Nephron (organoid): ENCODE results near the gene KIF11.

Source experiments
- H3K27ac Mint-ChIP-seq, 3 experiments: 2 replicates each; pipeline ENCODE4 v1.8.0; 2020; ENCODE audit warnings: mixed read lengths in 3 of 3, mild to moderate bottlenecking in 2 of 3, moderate library complexity in 1 of 3
- H3K27me3 Mint-ChIP-seq: 2 replicates; pipeline ENCODE4 v1.8.0; 2021; ENCODE audit warnings: low read depth, mild to moderate bottlenecking, moderate library complexity, mixed read lengths
- H3K36me3 Mint-ChIP-seq: 2 replicates; pipeline ENCODE4 v1.8.0; 2020; ENCODE audit warnings: low read depth, mixed read lengths
- H3K4me1 Mint-ChIP-seq: 2 replicates; pipeline ENCODE4 v1.8.0; 2020; ENCODE audit warnings: mixed read lengths
- H3K4me3 Mint-ChIP-seq, 3 experiments: 2 replicates each; pipeline ENCODE4 v1.8.0; 2020; ENCODE audit warnings: mild to moderate bottlenecking in 3 of 3, mixed read lengths in 3 of 3, moderate library complexity in 2 of 3
- H3K9me3 Mint-ChIP-seq: 2 replicates; pipeline ENCODE4 v1.8.0; 2020; ENCODE audit warnings: mixed read lengths
- TF ChIP-seq, protein P1 (sequence below), 3 experiments: fragments of 200-600 bp; sonication (generic); IDR thresholded peaks; one replicate each; pipeline ENCODE4 v1.5.0; 2021; ENCODE audit warnings: antibody characterized with exemption in 3 of 3; ENCODE audit not compliant: unreplicated experiment in 3 of 3

Gene KIF11

DNA sequence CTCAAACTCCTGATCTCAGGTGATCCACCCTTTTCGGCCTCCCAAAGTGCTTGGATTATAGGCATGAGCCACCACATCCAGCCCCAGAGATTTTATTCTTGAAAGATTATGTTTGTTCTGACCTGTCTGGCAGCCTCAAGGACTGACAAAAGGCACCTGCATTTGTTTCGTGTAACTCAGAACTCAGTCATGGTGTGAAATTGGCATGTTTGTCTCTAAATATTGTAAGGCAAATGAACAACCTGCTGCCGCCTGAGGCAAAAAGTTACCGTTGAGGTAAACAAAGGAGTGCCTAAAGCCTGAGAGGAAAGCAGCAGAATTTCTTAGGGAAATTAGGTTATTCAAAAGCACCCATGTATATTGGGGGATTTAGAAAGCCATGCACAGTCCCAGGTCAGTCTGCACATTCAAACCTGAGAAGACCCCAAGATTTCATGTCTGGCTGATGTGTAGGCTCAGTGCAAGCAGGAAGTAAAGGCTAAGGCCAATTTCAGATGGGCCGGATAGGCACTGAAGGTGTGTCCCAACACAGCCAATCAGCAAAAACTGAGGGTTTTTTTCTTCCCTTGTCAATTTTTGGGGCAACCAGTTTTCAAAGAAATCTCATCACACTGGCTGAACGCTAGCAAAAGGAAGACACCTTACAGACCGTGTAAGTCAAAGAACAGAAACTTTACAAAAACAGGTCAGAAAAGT is 63.5 kb downstream of the KIF11 start:
- Mint-ChIP-seq H3K27ac (no peak overlapping the region), H3K36me3 (peaks cover 28% of the 10 kb centered on the region), H3K9me3 (peaks cover 12% of the 10 kb centered on the region), H3K4me3 (no peak overlapping the region), H3K27me3 (no peaks in the 10 kb centered on the region), H3K4me1 (no peaks in the 10 kb centered on the region)
- TF ChIP-seq, protein P1, sequence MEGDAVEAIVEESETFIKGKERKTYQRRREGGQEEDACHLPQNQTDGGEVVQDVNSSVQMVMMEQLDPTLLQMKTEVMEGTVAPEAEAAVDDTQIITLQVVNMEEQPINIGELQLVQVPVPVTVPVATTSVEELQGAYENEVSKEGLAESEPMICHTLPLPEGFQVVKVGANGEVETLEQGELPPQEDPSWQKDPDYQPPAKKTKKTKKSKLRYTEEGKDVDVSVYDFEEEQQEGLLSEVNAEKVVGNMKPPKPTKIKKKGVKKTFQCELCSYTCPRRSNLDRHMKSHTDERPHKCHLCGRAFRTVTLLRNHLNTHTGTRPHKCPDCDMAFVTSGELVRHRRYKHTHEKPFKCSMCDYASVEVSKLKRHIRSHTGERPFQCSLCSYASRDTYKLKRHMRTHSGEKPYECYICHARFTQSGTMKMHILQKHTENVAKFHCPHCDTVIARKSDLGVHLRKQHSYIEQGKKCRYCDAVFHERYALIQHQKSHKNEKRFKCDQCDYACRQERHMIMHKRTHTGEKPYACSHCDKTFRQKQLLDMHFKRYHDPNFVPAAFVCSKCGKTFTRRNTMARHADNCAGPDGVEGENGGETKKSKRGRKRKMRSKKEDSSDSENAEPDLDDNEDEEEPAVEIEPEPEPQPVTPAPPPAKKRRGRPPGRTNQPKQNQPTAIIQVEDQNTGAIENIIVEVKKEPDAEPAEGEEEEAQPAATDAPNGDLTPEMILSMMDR (IDR thresholded peaks at IDR 0.05; ENCODE audit: unreplicated experiment in 3 of 3), result no peak

GRCh38 chr10:92657024-92657423 is 64.1 kb downstream of the KIF11 start:
- Mint-ChIP-seq H3K9me3 (peaks cover 12% of the 10 kb centered on the region), H3K27me3 (no peaks in the 10 kb centered on the region), H3K4me3 (no peak overlapping the region), H3K27ac (no peak overlapping the region), H3K4me1 (no peaks in the 10 kb centered on the region), H3K36me3 (peaks cover 26% of the 10 kb centered on the region)
- TF ChIP-seq, protein P1 (IDR thresholded peaks at IDR 0.05; ENCODE audit: unreplicated experiment in 3 of 3), result no peak

DNA sequence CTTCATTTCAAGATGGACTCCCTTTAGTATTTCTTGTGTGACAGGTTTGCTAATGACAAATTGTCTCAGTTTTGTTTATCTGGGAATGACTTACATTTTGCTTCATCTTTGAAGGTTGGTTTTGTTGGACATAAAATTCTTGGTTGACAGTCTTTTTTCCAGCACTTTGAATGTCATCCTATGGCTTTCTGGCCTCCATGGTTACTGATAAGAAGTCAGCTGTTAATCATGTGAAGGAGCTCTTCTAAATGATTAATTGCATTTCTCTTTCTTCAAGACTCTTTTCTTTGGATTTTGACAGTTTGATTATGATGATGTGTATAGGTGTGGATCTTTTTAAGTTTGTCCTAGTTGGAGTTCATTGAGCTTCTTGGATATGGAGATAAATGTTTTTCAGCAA is 69.9 kb downstream of the KIF11 start:
- Mint-ChIP-seq H3K27ac (no peak overlapping the region), H3K9me3 (peaks cover 23% of the 10 kb centered on the region), H3K4me3 (no peak overlapping the region), H3K4me1 (no peaks in the 10 kb centered on the region), H3K36me3 (no peaks in the 10 kb centered on the region), H3K27me3 (no peaks in the 10 kb centered on the region)
- TF ChIP-seq, protein P1 (IDR thresholded peaks at IDR 0.05; ENCODE audit: unreplicated experiment in 3 of 3), result no peak

DNA sequence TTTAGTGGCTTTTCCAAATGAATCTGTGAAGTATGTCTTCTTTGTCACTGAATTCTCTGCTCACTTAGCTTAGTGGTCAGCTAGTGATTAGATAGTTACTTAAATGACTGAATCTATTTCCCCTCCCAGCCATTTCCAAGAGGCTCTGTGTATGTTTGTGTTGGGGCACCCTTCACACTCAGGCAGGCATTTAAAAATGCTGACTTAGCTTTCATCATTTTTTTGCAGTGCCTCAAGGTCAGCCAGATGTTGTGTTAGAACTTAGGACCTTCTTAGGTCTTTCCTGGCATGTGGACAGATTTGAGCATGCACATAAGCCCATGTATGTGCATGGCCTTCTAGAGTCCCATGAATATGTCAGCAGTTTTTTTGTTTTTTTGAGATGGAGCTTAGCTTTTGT is 71.4 kb downstream of the KIF11 start:
- H3K4me3 Mint-ChIP-seq, result no peak overlapping the region

GRCh38 chr10:92667078-92667477 is 74.1 kb downstream of the KIF11 start:
- Mint-ChIP-seq H3K4me3 (no peak overlapping the region), H3K36me3 (no peaks in the 10 kb centered on the region), H3K27me3 (no peaks in the 10 kb centered on the region), H3K27ac (no peak overlapping the region), H3K4me1 (no peaks in the 10 kb centered on the region), H3K9me3 (peaks cover 14% of the 10 kb centered on the region)
- TF ChIP-seq, protein P1 (IDR thresholded peaks at IDR 0.05; ENCODE audit: unreplicated experiment in 3 of 3), result no peak

More for the DNA sequence above, 71.4 kb downstream of the KIF11 start:
- Mint-ChIP-seq H3K36me3 (no peaks in the 10 kb centered on the region), H3K9me3 (peaks cover 21% of the 10 kb centered on the region), H3K27ac (no peak overlapping the region), H3K27me3 (no peaks in the 10 kb centered on the region), H3K4me1 (no peaks in the 10 kb centered on the region)
- TF ChIP-seq, protein P1 (IDR thresholded peaks at IDR 0.05; ENCODE audit: unreplicated experiment in 3 of 3), result no peak

DNA sequence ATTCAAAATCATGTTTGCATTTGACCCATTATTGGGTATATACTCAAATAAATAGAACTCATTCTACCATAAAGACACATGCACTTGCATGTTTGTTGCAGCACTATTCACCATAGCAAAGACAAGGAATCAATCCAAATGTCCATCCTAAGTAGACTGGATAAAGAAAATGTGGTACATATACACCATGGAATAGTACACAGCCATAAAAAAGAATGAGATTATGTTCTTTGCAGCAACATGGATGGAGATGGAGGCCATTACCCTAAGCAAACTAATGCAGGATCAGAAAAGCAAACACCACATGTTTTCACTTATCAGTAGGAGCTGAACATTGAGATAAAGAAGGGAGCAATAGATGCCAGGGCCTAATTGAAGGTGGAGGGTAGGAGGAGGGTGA is 84.8 kb downstream of the KIF11 start:
- Mint-ChIP-seq H3K9me3 (peaks cover 23% of the 10 kb centered on the region), H3K4me1 (no peaks in the 10 kb centered on the region), H3K4me3 (no peak overlapping the region), H3K27me3 (peaks cover 14% of the 10 kb centered on the region), H3K36me3 (peaks cover 4% of the 10 kb centered on the region), H3K27ac (no peak overlapping the region)
- TF ChIP-seq, protein P1 (IDR thresholded peaks at IDR 0.05; ENCODE audit: unreplicated experiment in 3 of 3), result no peak
